ENCODE measurements around the gene BEST1. TPM values are rescaled to one million over a fixed set of nuclear protein-coding genes. Genes with fewer than 3 reads are reported as not detected.

Gene BEST1
- total and polyA plus RNA-seq, 12 donors = 0.39 to 4.9 (median 1.5) TPM

DNA sequence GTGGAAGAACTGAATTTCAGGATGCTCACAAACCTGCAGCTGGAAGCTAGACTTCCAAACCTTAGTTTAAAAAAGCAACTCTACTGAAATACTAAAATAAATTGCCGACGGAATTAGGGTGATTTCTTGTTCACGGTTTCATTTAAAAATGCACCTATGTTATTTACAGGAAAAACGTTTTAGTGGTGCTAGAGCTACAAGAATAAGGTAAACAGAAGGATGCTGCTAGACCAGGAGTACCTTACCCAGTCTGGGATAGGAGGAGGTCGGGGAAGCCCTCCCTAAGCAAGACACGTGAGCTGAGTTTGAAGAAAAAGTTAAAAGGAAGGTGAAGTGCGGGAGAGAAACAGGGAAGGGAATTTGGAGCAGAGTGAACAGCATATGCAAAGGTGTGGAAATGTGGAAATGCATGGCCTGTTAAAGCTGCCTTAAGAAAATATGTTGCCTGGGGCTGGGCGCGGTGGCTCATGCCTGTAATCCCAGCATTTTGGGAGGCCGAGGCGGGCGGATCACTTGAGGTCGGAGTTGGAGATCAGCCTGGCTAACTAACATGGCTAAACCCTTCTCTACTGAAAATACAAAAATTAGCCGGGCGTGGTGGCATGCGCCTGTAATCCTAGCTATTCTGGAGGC, 18.7 kb downstream of the BEST1 start:
- TF ChIP-seq, protein P1, sequence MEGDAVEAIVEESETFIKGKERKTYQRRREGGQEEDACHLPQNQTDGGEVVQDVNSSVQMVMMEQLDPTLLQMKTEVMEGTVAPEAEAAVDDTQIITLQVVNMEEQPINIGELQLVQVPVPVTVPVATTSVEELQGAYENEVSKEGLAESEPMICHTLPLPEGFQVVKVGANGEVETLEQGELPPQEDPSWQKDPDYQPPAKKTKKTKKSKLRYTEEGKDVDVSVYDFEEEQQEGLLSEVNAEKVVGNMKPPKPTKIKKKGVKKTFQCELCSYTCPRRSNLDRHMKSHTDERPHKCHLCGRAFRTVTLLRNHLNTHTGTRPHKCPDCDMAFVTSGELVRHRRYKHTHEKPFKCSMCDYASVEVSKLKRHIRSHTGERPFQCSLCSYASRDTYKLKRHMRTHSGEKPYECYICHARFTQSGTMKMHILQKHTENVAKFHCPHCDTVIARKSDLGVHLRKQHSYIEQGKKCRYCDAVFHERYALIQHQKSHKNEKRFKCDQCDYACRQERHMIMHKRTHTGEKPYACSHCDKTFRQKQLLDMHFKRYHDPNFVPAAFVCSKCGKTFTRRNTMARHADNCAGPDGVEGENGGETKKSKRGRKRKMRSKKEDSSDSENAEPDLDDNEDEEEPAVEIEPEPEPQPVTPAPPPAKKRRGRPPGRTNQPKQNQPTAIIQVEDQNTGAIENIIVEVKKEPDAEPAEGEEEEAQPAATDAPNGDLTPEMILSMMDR (IDR thresholded peaks at IDR 0.05) = no peak
- 93 to 95% methylated on average over 16 of the region's 16 CpGs for WGBS, 2 donors
- peaks cover 23 to 85% (median 76%) of the 10 kb centered on the region in 9 donors for H3K4me1 ChIP-seq

DNA sequence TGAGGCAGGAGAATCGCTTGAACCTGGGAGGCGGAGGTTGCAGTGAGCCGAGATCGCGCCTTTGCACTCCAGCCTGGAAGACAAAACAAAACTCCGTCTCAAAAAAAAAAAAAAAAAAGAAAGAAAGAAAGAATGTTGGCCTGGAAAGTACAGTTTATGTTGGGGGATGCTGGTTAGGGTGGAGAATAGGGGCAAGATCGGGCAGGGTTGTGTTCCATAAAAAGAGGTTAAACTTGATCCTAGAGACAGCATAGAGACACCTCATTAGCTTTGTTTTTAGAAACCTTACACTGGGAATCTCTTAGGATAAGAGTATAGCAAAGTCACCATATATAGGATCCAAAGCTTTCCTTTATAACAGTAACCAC, 19.2 kb downstream of the BEST1 start:
- peaks cover 23 to 83% (median 75%) of the 10 kb centered on the region in 9 donors for H3K4me1 ChIP-seq
- peak overlapping the region in 1 of 10 donors; percentile 93 for H3K4me3 ChIP-seq
- peaks cover 0 to 25% (median 12%) of the 10 kb centered on the region in 9 donors for H3K36me3 ChIP-seq
- intact Hi-C loops (cut with DNase I) = loop anchor here in 4 of 10 donors (5.0 to 10.0 kb wide), 4 partner anchors 58 to 815 kb away; no protein-coding TSS in a partner anchor
- ATAC-seq (no peak), DNase-seq (no peak)
- 92 to 94% methylated on average over 7 of the region's 7 CpGs for WGBS, 2 donors
- no peaks in the 10 kb centered on the region for H3K9me3 ChIP-seq
- TF ChIP-seq, protein P1 (IDR thresholded peaks at IDR 0.05) = no peak
- peak overlapping the region in 7 of 10 donors; percentile 92 to 100 (median 99) for H3K27ac ChIP-seq
- no peaks in the 10 kb centered on the region for H3K27me3 ChIP-seq

More for the DNA sequence above, 18.7 kb downstream of the BEST1 start:
- H3K4me3 ChIP-seq = peak overlapping the region in 9 of 10 donors; percentile 74 to 97 (median 91)
- DNase-seq (no peak), ATAC-seq (no peak)
- H3K36me3 ChIP-seq = peaks cover 0 to 30% (median 16%) of the 10 kb centered on the region in 9 donors
- H3K9me3 ChIP-seq = no peaks in the 10 kb centered on the region
- H3K27ac ChIP-seq = peak overlapping the region; percentile 96 to 100 (median 99)
- no peaks in the 10 kb centered on the region for H3K27me3 ChIP-seq
- intact Hi-C loops (cut with DNase I) = loop anchor here in 4 of 10 donors (5.0 to 10.0 kb wide), 4 partner anchors 58 to 814 kb away; no protein-coding TSS in a partner anchor

DNA sequence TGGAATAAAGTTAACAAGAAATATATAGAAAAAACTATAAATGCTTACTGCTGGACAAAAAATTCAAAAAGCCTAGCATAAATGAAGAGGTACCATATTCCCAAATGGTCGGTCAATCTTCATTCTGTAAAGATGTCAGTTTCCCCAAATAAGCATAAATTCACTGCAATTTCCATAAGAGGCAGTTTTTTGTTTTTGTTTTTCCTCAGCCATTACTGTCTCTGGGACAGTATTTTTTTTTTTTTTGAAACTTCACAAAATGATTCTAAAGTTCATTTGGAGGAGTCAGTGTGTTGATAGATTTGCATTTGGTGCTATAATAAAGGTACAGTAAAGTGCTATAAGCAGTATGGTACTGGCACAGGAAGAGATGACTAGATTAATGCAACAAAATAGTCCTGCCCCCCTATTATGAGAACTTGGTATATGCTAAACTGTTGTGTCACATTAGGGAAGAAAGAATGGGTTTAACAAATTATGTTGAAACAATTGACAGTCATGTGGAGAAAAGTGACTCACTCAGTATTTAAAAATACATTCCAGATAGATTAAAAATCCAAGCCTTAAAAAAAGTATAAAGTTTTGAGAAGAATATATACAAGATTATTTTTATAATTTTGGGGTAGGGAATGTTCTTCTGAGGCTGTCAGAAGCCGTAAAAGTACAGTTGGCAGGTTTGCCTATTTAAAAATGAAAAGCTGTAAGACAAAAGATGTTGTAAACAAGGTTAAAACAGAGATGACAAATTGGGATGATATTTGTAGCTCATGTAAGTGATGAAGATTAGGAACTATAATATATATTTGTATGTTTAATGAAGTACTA, 19.9 kb downstream of the BEST1 start:
- 90 to 94% methylated on average over 2 of the region's 2 CpGs for WGBS, 2 donors
- intact Hi-C loops (cut with DNase I) = loop anchor here in 6 of 10 donors (2.0 to 10.0 kb wide), 7 partner anchors 55 to 815 kb away; partner anchors contain the start of gene FADS1 (in 1 of the 6)
- Histone ChIP-seq H3K36me3 (peaks cover 0 to 18% (median 5%) of the 10 kb centered on the region in 9 donors), H3K4me3 (peak overlapping the region in 1 of 10 donors; percentile 93), H3K4me1 (peaks cover 23 to 81% (median 73%) of the 10 kb centered on the region in 9 donors), H3K27me3 (no peaks in the 10 kb centered on the region), H3K9me3 (no peaks in the 10 kb centered on the region), H3K27ac (peak overlapping the region; percentile 86 to 100 (median 95))
- TF ChIP-seq, protein P1 (IDR thresholded peaks at IDR 0.05) = no peak
- ATAC-seq (no peak), DNase-seq (no peak)

Measured in heart right ventricle (tissue), 16 donors.